ENCODE results near the gene CES4A. TPM values are rescaled to one million over a fixed set of nuclear protein-coding genes. Genes with fewer than 3 reads are reported as not detected.

Gene CES4A
- total and polyA plus RNA-seq, 9 of the 15 experiments (the other 6 are each of a cell fraction or from before 2014, with no cell fraction given), result 0.09 to 0.13 (median 0.11) TPM; not detected in 6

DNA sequence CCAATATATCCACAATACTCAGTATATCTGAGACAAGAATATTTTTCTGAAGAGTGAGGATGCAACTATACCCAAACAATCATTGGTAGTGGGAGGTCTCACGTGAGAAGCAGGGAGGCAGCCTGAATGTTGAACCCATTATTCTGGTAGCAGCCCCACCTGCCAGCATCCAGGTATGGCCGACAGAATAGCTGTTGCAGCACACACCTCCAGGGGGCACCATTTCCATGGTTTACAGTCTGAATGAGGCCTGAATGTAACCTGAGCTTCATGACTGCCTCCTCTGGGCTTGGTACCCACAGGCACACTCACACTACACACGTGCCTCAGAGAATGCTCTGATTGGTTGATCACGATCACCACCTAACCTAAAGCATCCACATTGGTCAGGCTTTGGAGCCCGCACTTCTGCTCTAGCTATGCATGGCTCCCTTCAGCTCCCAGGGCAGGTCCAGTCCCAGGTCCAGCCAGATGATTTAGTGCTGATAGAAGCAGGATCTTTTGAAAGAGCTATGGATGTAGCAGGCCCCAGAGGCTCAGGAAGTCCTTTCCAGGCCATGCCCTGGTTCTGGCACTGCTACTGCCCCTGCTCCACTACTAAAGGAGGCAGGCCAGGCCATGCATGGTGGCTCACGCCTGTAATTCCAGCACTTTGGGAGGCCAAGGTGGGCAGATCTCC, 29.6 kb downstream of the CES4A start (continued):
- TF ChIP-seq PTBP1 (IDR thresholded peaks at IDR 0.05; ENCODE audit: low read depth, low read length) (no peak), ARID2 (IDR thresholded peaks at IDR 0.05) (peak; percentile 67; the same call in 1 of the 2 replicates), ZNF354B (CRISPR knock-in tag; IDR thresholded peaks at IDR 0.05) (no peak), BDP1 (IDR thresholded peaks at IDR 0.05; ENCODE audit: insufficient read depth, insufficient read length) (no peak), JUND (IDR thresholded peaks at IDR 0.05; ENCODE audit: borderline replicate concordance, low read depth, low read length) (peak; percentile 60; the same call in 1 of the 2 replicates), JUND (tag; IDR thresholded peaks at IDR 0.05; ENCODE audit: borderline replicate concordance, low read depth, low read length) (no peak; the same call in 2 of the 3 replicates), XRCC4 (IDR thresholded peaks at IDR 0.05; ENCODE audit: extremely low read depth, insufficient read depth, insufficient read length) (no peak), HEY1 (CRISPR knock-in tag; IDR thresholded peaks at IDR 0.05; ENCODE audit: borderline replicate concordance) (no peak), KAT2B (IDR thresholded peaks at IDR 0.05; ENCODE audit: low read depth, low read length) (no peak), NCOR1 (IDR thresholded peaks at IDR 0.05) (no peak), YY1 (IDR thresholded peaks at IDR 0.05; ENCODE audit: borderline replicate concordance in 1 of 3, control insufficient read depth in 1 of 3, extremely low read depth in 1 of 3, insufficient read depth in 3 of 3, insufficient read length in 1 of 3, insufficient replicate concordance in 2 of 3, low read depth in 1 of 3, low read length in 2 of 3) (peak in 2 of 3 experiments; percentile 70 to 73), RB1 (IDR thresholded peaks at IDR 0.05; ENCODE audit: low read depth) (peak; percentile 88; the same call in 1 of the 2 replicates), KLF16 (IDR thresholded peaks at IDR 0.05) (no peak), TEAD4 (IDR thresholded peaks at IDR 0.05; ENCODE audit: low read length) (peak; percentile 26; the same call in 1 of the 2 replicates), TEAD4 (CRISPR knock-in tag; IDR thresholded peaks at IDR 0.05; ENCODE audit: borderline replicate concordance) (no peak)
- TF ChIP-seq, protein P1, sequence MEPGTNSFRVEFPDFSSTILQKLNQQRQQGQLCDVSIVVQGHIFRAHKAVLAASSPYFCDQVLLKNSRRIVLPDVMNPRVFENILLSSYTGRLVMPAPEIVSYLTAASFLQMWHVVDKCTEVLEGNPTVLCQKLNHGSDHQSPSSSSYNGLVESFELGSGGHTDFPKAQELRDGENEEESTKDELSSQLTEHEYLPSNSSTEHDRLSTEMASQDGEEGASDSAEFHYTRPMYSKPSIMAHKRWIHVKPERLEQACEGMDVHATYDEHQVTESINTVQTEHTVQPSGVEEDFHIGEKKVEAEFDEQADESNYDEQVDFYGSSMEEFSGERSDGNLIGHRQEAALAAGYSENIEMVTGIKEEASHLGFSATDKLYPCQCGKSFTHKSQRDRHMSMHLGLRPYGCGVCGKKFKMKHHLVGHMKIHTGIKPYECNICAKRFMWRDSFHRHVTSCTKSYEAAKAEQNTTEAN (CRISPR knock-in tag; IDR thresholded peaks at IDR 0.05), result no peak

Measured in K562 (cell line).